Thymus (tissue), 11 donors: ENCODE results near the gene MAP2K3. TPM values are rescaled to one million over a fixed set of nuclear protein-coding genes. Genes with fewer than 3 reads are reported as not detected.

Experiments
- DNase-seq, 9 donors: peaks; one replicate each; pipeline ENCODE4 v3.0.0-alpha.2; 2013; ENCODE audit warnings: low spot score in 9 of 9, low read depth in 6 of 9, missing footprints in 1 of 9
- H3K27ac ChIP-seq, 2 donors: one replicate each; pipeline ENCODE4 v1.5.1; 2013; ENCODE audit warnings: control low read depth in 1 of 2, low read depth in 1 of 2, low read length in 1 of 2, mild to moderate bottlenecking in 1 of 2, moderate library complexity in 1 of 2
- H3K27me3 ChIP-seq, 2 donors: one replicate each; pipeline ENCODE4 v1.5.1; 2013; ENCODE audit warnings: low read length in 1 of 2; ENCODE audit not compliant: control insufficient read depth in 2 of 2, insufficient read depth in 1 of 2
- H3K36me3 ChIP-seq, 2 donors: one replicate each; pipeline ENCODE4 v1.5.1; 2013; ENCODE audit warnings: low read length in 1 of 2, mild to moderate bottlenecking in 1 of 2, moderate library complexity in 1 of 2; ENCODE audit not compliant: control insufficient read depth in 2 of 2, insufficient read depth in 2 of 2
- H3K4me1 ChIP-seq, 2 donors: one replicate each; pipeline ENCODE4 v1.5.1; 2013; ENCODE audit warnings: low read length in 2 of 2; ENCODE audit not compliant: control insufficient read depth in 2 of 2, insufficient read depth in 2 of 2
- H3K4me3 ChIP-seq, 2 donors: one replicate each; pipeline ENCODE4 v1.5.1; 2013; ENCODE audit warnings: low read length in 2 of 2, control low read depth in 1 of 2, mild to moderate bottlenecking in 1 of 2
- H3K9me3 ChIP-seq, 2 donors: one replicate each; pipeline ENCODE4 v1.5.1; 2013; ENCODE audit warnings: low read length in 1 of 2, mild to moderate bottlenecking in 1 of 2; ENCODE audit not compliant: control insufficient read depth in 2 of 2, insufficient read depth in 1 of 2
- WGBS: extraction: QIAGEN DNeasy Blood & Tissue Kit; methylation state at CpG from one replicate; pipeline ENCODE4 v1.1.7; 2013; 5-methylcytosine and 5-hydroxymethylcytosine counted together
- polyA plus RNA-seq: library from polyadenylated mRNA; stranded (reverse); fragments of 200-250 nt; gene quantifications from one replicate; pipeline ENCODE4 v1.2.3, GENCODE V29; 2013
- total RNA-seq: library from RNA; stranded (reverse); fragments of 120-200 nt; gene quantifications from one replicate; pipeline ENCODE4 v1.2.4, GENCODE V29; 2013
- donor health status: healthy.

Gene MAP2K3
- total and polyA plus RNA-seq, 2 donors = 9.1 to 33.4 TPM

DNA sequence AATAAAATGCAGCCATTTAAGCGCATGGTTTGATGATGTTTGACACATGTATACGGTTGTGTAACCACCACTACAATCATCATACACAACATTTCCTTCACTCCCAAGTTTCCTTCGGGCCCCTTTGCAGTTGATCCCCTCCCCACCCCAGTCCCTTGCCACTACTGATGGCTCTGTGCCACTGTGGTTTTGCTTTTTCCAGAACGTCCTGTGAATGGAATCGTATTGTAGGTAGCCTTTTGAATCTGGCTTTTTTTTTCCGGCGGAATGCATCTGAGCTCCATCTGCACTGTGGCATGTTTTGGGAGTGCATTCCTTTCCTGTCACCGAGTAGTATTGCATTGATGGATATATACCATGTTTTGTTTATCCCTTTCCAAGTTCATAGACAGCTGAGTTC is 15.1 kb upstream of the MAP2K3 start:
- DNase-seq = no peak
- Histone ChIP-seq H3K27me3 (peaks cover 0 to 3% of the 10 kb centered on the region in 2 donors), H3K27ac (no peak overlapping the region), H3K4me1 (peaks cover 0 to 11% of the 10 kb centered on the region in 2 donors), H3K4me3 (no peak overlapping the region), H3K9me3 (no peaks in the 10 kb centered on the region), H3K36me3 (no peaks in the 10 kb centered on the region)
- WGBS = 66% methylated on average over 8 of the region's 8 CpGs

GRCh38 chr17:21271454-21272183 is 12.9 kb upstream of the MAP2K3 start:
- H3K27me3 ChIP-seq = peaks cover 1 to 23% of the 10 kb centered on the region in 2 donors
- no peak overlapping the region for H3K27ac ChIP-seq
- 98% methylated on average over 10 of the region's 10 CpGs for WGBS

GRCh38 chr17:21272250-21272649 is 12.3 kb upstream of the MAP2K3 start:
- Histone ChIP-seq H3K9me3 (no peaks in the 10 kb centered on the region), H3K36me3 (no peaks in the 10 kb centered on the region), H3K27ac (no peak overlapping the region), H3K4me1 (peaks cover 6 to 25% of the 10 kb centered on the region in 2 donors), H3K27me3 (peaks cover 3 to 27% of the 10 kb centered on the region in 2 donors), H3K4me3 (no peak overlapping the region)
- 96% methylated on average over 3 of the region's 3 CpGs for WGBS
- no peak for DNase-seq

More at GRCh38 chr17:21271454-21272183, 12.9 kb upstream of the MAP2K3 start:
- no peak for DNase-seq
- H3K36me3 ChIP-seq = no peaks in the 10 kb centered on the region
- no peaks in the 10 kb centered on the region for H3K9me3 ChIP-seq
- no peak overlapping the region for H3K4me3 ChIP-seq
- H3K4me1 ChIP-seq = peaks cover 5 to 25% of the 10 kb centered on the region in 2 donors

- Histone ChIP-seq H3K27ac (no peak overlapping the region), H3K27me3 (peaks cover 3 to 27% of the 10 kb centered on the region in 2 donors), H3K4me1 (peaks cover 7 to 25% of the 10 kb centered on the region in 2 donors), H3K4me3 (no peak overlapping the region), H3K36me3 (no peaks in the 10 kb centered on the region), H3K9me3 (no peaks in the 10 kb centered on the region)
- no peak for DNase-seq
- WGBS = 88% methylated on average over 14 of the region's 14 CpGs
These were observed 11.4 kb upstream of the MAP2K3 start for GRCh38 chr17:21272881-21273792.

- 19% methylated on average over 20 of the region's 20 CpGs for WGBS
These were observed 9.4 kb upstream of the MAP2K3 start for GRCh38 chr17:21275047-21275578.

GRCh38 chr17:21275579-21276263 is 8.8 kb upstream of the MAP2K3 start:
- Histone ChIP-seq H3K36me3 (no peaks in the 10 kb centered on the region), H3K4me1 (peaks cover 19 to 41% of the 10 kb centered on the region in 2 donors), H3K9me3 (no peaks in the 10 kb centered on the region), H3K27ac (no peak overlapping the region), H3K27me3 (peaks cover 3 to 27% of the 10 kb centered on the region in 2 donors), H3K4me3 (peak overlapping the region; percentile 56 to 71)
- peak in 7 of 9 donors; percentile 71 to 91 (median 84) for DNase-seq
- under 1% methylated on average over 52 of the region's 52 CpGs for WGBS

More at GRCh38 chr17:21275047-21275578, 9.4 kb upstream of the MAP2K3 start:
- H3K9me3 ChIP-seq = no peaks in the 10 kb centered on the region
- H3K36me3 ChIP-seq = no peaks in the 10 kb centered on the region
- H3K4me3 ChIP-seq = peak overlapping the region; percentile 56 to 71
- no peak overlapping the region for H3K27ac ChIP-seq
- H3K27me3 ChIP-seq = peaks cover 3 to 27% of the 10 kb centered on the region in 2 donors
- peaks cover 19 to 38% of the 10 kb centered on the region in 2 donors for H3K4me1 ChIP-seq
- no peak for DNase-seq

GRCh38 chr17:21276264-21276588 is 8.3 kb upstream of the MAP2K3 start:
- peak overlapping the region; percentile 56 to 71 for H3K4me3 ChIP-seq
- WGBS = 13% methylated on average over 17 of the region's 17 CpGs
- H3K27ac ChIP-seq = no peak overlapping the region

GRCh38 chr17:21277332-21277731 is 7.2 kb upstream of the MAP2K3 start:
- Histone ChIP-seq H3K9me3 (no peaks in the 10 kb centered on the region), H3K4me1 (peaks cover 19 to 41% of the 10 kb centered on the region in 2 donors), H3K27ac (no peak overlapping the region), H3K4me3 (no peak overlapping the region), H3K27me3 (peaks cover 6 to 29% of the 10 kb centered on the region in 2 donors), H3K36me3 (no peaks in the 10 kb centered on the region)
- over 99% methylated on average over 3 of the region's 3 CpGs for WGBS
- DNase-seq = no peak

More at GRCh38 chr17:21276264-21276588, 8.3 kb upstream of the MAP2K3 start:
- DNase-seq = no peak
- peaks cover 3 to 27% of the 10 kb centered on the region in 2 donors for H3K27me3 ChIP-seq
- H3K4me1 ChIP-seq = peaks cover 19 to 41% of the 10 kb centered on the region in 2 donors
- no peaks in the 10 kb centered on the region for H3K36me3 ChIP-seq
- H3K9me3 ChIP-seq = no peaks in the 10 kb centered on the region
